Thyroid gland (tissue), 4 donors: ENCODE results near the gene ACTL10. TPM values are rescaled to one million over a fixed set of nuclear protein-coding genes. Genes with fewer than 3 reads are reported as not detected.

ENCODE experiments used
- DNase-seq, 2 donors: peaks; one replicate each; pipeline ENCODE4 v3.0.0-alpha.2; 2019
- H3K27ac ChIP-seq, 3 donors: fragments of 200-600 bp; sonication (generic); 1 replicate in 2 of 3; 2 replicates in 1 of 3; pipeline ENCODE4 v1.5.1; 2016 to 2019; ENCODE audit warnings: mild to moderate bottlenecking in 1 of 3, moderate library complexity in 1 of 3
- H3K27me3 ChIP-seq: fragments of 200-600 bp; sonication (generic); one replicate; pipeline ENCODE4 v1.5.1; 2019
- H3K36me3 ChIP-seq, 2 donors: fragments of 200-600 bp; sonication (generic); one replicate each; pipeline ENCODE4 v1.5.1; 2016 to 2019
- H3K4me1 ChIP-seq, 2 donors: fragments of 200-600 bp; sonication (generic); one replicate each; pipeline ENCODE4 v1.5.1; 2017 to 2019
- H3K4me3 ChIP-seq, 3 donors: fragments of 200-600 bp; sonication (generic); replicated peaks in 1 of 3; 1 replicate in 2 of 3; 2 replicates in 1 of 3; pipeline ENCODE4 v1.5.1; 2016; ENCODE audit warnings: mild to moderate bottlenecking in 1 of 3
- H3K9me3 ChIP-seq: fragments of 200-600 bp; sonication (generic); one replicate; pipeline ENCODE4 v1.5.1; 2017
- CTCF ChIP-seq, 6 experiments: fragments of 200-600 bp in 3 of 6; fragments of 450-650 bp in 3 of 6; sonication (generic) in 3 of 6; IDR thresholded peaks; one replicate each; pipeline ENCODE4 v1.5.1; 2016 to 2019; ENCODE audit warnings: antibody characterized with exemption in 6 of 6, mild to moderate bottlenecking in 2 of 6, inconsistent platforms in 1 of 6, moderate library complexity in 1 of 6
- POLR2A ChIP-seq, 2 donors: fragments of 450-650 bp; IDR thresholded peaks; one replicate each; pipeline ENCODE4 v1.6.1; 2017; ENCODE audit warnings: antibody characterized with exemption in 2 of 2, mild to moderate bottlenecking in 2 of 2, moderate library complexity in 1 of 2
- WGBS, 2 donors: methylation state at CpG; one replicate each; pipeline ENCODE4 v1.1.5; 2017; 5-methylcytosine and 5-hydroxymethylcytosine counted together
- intact Hi-C: fragments of 100-400 bp; cut with DNase I; formaldehyde crosslinking; loops from one replicate; pipeline ENCODE4 v1.15.1; 2023
- total RNA-seq, 4 donors: library from RNA; depleted of rRNA; stranded (reverse); fragments of >200 nt; gene quantifications; one replicate each; pipeline ENCODE4 v1.2.3, GENCODE V29; 2016

Gene ACTL10
- total RNA-seq, 4 donors from 2014 or later = 2.1 to 3.9 (median 2.6) TPM

- no peaks in the 10 kb centered on the region for H3K27me3 ChIP-seq
- 96 to 98% methylated on average over 4 of the region's 4 CpGs for WGBS, 2 donors
- intact Hi-C loops = no loop called here
- DNase-seq = no peak
- H3K9me3 ChIP-seq = no peaks in the 10 kb centered on the region
- no peak overlapping the region for H3K27ac ChIP-seq
- peaks cover 12 to 17% of the 10 kb centered on the region in 2 donors for H3K36me3 ChIP-seq
- TF ChIP-seq CTCF (IDR thresholded peaks at IDR 0.05) = no peak
- TF ChIP-seq POLR2A (IDR thresholded peaks at IDR 0.05) = no peak
- H3K4me1 ChIP-seq = peaks cover 4 to 8% of the 10 kb centered on the region in 2 donors
- H3K4me3 ChIP-seq = no peak overlapping the region
Observed at GRCh38 chr20:33658929-33659328, 7.8 kb upstream of the ACTL10 start.

GRCh38 chr20:33659341-33660034, 7.3 kb upstream of the ACTL10 start:
- no peaks in the 10 kb centered on the region for H3K27me3 ChIP-seq
- H3K4me3 ChIP-seq = no peak overlapping the region
- no peaks in the 10 kb centered on the region for H3K9me3 ChIP-seq
- WGBS, 2 donors = 92% methylated on average over 22 of the region's 32 CpGs; no CpG with 5 or more reads in 1 of the 2 donors
- H3K4me1 ChIP-seq = peaks cover 4 to 11% of the 10 kb centered on the region in 2 donors
- intact Hi-C loops = no loop called here
- H3K27ac ChIP-seq = no peak overlapping the region
- no peak for DNase-seq
- no peak for TF ChIP-seq CTCF (IDR thresholded peaks at IDR 0.05)
- TF ChIP-seq POLR2A (IDR thresholded peaks at IDR 0.05) = no peak
- peaks cover 12 to 17% of the 10 kb centered on the region in 2 donors for H3K36me3 ChIP-seq

DNA sequence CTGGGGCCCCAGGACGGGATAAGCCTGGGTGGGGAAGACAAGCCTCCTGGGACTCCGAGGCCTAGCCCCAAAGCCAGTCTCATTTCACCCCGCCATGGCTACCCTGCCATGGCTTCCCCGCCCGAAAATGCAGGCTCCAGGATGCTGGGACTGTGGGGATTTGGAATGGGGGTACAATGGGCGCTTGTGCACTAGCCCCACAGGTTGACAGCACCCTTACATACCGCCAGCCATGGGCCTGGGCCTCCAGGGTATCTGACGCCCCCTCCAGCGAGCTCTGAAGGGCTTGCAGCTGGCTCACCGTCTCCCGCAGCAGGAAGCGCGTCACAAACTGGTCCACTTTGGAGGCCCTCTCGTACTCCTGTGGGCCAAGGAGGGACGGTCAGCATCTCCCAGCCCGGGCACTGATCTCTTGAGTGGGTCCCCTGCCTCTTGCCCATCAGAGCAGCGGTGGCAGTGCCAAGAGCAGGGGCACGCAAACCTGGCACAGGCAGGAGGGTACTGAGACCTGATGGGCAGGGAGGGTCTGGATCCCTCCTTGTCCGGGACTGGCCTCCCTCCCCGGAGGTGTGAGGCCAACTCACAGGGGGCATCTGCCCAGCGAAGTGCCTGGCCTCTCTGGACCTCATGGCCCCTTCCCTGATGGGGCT, 6.6 kb upstream of the ACTL10 start:
- Histone ChIP-seq H3K27ac (no peak overlapping the region), H3K4me3 (no peak overlapping the region), H3K36me3 (peaks cover 12 to 17% of the 10 kb centered on the region in 2 donors), H3K27me3 (no peaks in the 10 kb centered on the region), H3K4me1 (peaks cover 4 to 11% of the 10 kb centered on the region in 2 donors), H3K9me3 (no peaks in the 10 kb centered on the region)
- intact Hi-C loops = no loop called here
- TF ChIP-seq CTCF (IDR thresholded peaks at IDR 0.05) = no peak
- no peak for TF ChIP-seq POLR2A (IDR thresholded peaks at IDR 0.05)
- DNase-seq = no peak
- WGBS, 2 donors = 83 to 96% methylated on average over 8 to 21 of the region's 21 CpGs

- no peak overlapping the region for H3K4me3 ChIP-seq
- peaks cover 4 to 11% of the 10 kb centered on the region in 2 donors for H3K4me1 ChIP-seq
- no peaks in the 10 kb centered on the region for H3K9me3 ChIP-seq
- no peaks in the 10 kb centered on the region for H3K27me3 ChIP-seq
- DNase-seq = no peak
- intact Hi-C loops = no loop called here
- H3K27ac ChIP-seq = no peak overlapping the region
- WGBS, 2 donors = 90 to 94% methylated on average over 7 of the region's 7 CpGs
- H3K36me3 ChIP-seq = peaks cover 12 to 17% of the 10 kb centered on the region in 2 donors
- no peak for TF ChIP-seq POLR2A (IDR thresholded peaks at IDR 0.05)
- TF ChIP-seq CTCF (IDR thresholded peaks at IDR 0.05) = no peak
Observed at GRCh38 chr20:33660685-33661058, 6.1 kb upstream of the ACTL10 start.

GRCh38 chr20:33662172-33662571, 4.6 kb upstream of the ACTL10 start, which contains the start of gene C20orf144:
TSS of gene C20orf144 (plus strand) at chr20:33662327. CDS start at chr20:33662346, 19 bp downstream.
- TF ChIP-seq POLR2A (IDR thresholded peaks at IDR 0.05) (no peak), CTCF (IDR thresholded peaks at IDR 0.05) (no peak)
- Histone ChIP-seq H3K27me3 (no peaks in the 10 kb centered on the region), H3K27ac (peak within 1 kb of the TSS in 2 of 3 donors; percentile 83 to 89), H3K4me3 (peak within 1 kb of the TSS; percentile 36 to 66 (median 54)), H3K36me3 (peaks cover 11 to 12% of the 10 kb centered on the region in 2 donors), H3K9me3 (no peaks in the 10 kb centered on the region), H3K4me1 (peaks cover 10 to 22% of the 10 kb centered on the region in 2 donors)
- intact Hi-C loops = no loop called here
- WGBS, 2 donors = 90 to 94% methylated on average over 10 of the region's 10 CpGs
- no peak for DNase-seq
